ENCODE data around the gene VIT.

VIT gene

DNA sequence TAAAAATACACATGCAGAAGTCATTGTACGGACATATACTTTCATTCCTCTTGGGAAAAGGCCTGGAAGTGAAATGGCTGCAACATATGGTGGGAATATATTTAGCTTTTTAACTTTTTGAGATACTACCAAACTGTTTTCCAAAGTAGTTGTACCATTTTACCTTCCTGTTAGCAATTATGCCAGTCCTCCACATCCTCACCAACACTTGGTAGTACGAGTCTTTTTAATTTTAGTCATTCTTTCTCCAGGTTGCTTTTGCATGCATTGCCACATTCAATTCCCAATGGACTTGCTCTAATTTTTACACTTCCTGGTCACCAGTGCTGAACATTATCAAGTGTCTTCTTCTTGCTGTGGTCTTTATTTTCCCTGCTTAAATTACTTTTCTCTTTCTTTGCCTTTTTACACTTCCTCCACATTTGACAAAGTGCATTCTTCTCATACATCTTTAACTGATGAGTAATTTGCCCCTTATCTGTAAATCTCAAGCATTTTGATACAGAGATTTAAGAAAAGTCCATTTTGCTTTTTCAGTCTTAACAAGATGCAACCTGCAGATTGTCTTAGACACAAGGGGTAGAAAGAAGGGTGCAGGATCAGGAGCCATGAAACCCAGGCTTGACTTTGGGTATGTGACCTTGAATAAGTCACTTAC lies 14.5 kb downstream of the VIT start:
- DNase-seq (ENCODE audit: low spot score): no peak

DNA sequence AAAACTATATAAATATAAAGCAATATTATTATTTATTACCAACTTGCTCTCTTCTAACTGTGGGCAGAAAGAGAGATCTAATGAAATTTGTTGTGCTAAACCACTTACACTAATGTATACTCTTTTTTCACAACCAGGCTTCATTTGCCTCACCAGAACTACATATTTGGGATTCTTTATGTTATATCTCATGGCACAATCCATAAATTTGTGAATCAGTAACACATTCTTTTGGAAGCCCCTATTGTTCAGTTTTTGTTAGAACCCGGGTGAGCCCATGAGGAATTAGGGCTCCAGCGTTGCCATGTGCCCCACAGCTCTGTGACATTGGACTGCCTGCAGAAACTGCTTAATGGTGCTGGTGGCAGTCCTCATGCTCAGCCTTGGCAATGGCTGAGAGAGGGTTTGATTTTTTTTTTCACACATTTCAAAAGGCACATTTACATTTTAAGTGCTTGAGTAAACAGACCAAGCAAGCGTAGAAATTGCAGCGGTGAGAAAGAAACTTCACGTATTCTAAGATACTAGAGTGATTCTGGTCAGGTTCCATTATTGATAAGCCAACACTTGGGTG lies 15.3 kb downstream of the VIT start:
- no peak for DNase-seq (ENCODE audit: low spot score)

DNA sequence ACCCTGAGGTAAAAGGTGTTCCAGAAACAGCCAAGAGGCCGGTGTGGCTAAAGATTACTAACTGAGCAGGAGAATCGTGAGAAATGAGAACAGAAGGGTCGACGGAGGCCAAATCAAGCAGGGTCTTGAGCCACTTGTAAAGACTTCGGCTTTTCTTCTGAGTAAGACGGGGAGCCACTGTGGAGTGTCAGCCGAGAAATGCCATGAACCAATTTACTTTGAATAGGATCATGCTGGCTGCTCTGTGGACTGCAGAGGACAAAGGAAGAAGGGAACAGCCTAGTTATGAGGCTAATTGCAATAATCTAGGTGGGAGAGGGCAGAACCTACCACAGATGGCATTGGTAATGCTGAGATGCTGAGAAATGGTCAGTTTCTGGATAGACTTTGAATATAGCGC lies 16.8 kb downstream of the VIT start:
- no peak for DNase-seq (ENCODE audit: low spot score)

- no peak for DNase-seq (ENCODE audit: low spot score)
These were observed 19.6 kb downstream of the VIT start for GRCh38 chr2:36716111-36716510.

GRCh38 chr2:36717603-36718266 lies 21.2 kb downstream of the VIT start:
- DNase-seq (ENCODE audit: low spot score): no peak

- no peak for DNase-seq (ENCODE audit: low spot score)
These were observed 31.0 kb downstream of the VIT start for GRCh38 chr2:36727550-36727949.

DNA sequence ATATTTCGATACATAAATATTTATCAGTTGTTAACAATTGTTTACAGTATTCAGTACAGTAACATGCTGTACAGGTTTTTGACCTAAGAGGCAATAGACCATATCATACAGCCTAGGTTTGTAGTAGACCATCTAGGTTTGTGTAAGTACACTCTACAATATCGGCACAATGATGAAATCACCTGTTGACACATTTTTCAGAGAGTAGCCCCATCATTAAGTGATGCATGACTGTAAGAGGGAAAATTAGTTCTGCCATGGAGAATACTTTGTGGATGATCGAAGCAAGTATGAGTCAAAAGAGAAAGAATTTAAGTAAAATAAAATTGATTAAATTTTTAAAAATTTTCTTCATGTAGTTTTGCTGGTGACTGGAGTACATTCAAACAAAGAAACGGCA lies 32.6 kb downstream of the VIT start:
- DNase-seq (ENCODE audit: low spot score): no peak

DNA sequence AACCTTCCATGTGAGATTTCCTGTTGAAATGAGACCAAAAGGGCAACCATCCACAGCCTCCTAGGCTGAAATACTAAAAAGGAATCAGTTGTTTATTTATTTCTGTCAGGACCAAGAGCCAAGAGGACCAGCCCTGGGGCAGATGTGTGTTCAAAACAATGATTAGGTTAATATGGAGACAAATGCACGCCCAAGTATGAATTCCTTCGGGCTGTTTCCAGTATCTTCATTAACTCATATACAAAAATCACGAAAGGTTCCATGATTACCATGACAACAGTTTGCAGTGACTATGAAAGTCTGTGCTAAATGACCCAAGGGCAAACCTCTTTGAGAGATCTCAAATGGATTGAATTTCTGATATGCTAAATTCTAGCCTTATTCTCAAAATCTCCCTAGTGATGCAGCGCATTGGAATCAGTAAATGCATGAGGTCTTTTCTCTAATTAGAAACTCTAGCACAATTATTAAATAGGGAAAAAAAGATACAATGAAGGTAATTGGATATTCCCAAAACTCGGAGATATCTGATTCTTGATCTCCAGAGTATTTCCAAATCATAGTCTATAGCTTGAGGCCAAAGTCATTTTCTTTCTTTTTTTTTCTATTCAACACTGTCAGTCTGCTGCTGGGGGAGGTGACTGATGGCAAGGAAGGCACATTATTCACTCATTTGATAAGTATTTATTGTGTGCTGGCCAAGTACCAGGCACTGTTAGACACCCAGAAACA lies 35.6 kb downstream of the VIT start:
- DNase-seq (ENCODE audit: low spot score): no peak

GRCh38 chr2:36732673-36733036 lies 36.1 kb downstream of the VIT start:
- no peak for DNase-seq (ENCODE audit: low spot score)

GRCh38 chr2:36733215-36733614 lies 36.7 kb downstream of the VIT start:
- DNase-seq (ENCODE audit: low spot score): no peak

DNA sequence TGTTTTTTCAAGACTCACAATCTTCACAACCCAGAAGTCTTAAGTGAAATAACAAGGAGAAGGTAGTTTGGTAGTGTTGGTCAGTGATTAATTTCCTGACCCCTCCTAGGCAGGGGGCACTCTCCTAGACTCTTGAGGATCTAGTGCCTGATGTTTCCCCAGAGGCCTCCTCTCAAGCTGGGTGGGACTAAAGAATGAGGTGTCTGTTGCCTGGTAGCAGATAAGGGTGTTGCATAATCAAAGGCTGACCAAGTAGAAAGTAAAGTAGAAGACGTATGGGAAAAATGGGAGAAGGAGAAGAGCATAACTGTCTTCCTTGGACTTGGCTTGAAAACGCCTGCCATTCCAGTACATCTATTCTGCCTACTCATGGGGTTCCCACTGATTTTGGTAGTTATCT lies 37.8 kb downstream of the VIT start:
- no peak for DNase-seq (ENCODE audit: low spot score)

- DNase-seq (ENCODE audit: low spot score): no peak
These were observed 40.7 kb downstream of the VIT start for GRCh38 chr2:36737131-36737750.

GRCh38 chr2:36740061-36740460 lies 43.6 kb downstream of the VIT start:
- no peak for DNase-seq (ENCODE audit: low spot score)

GRCh38 chr2:36741188-36741837 lies 44.8 kb downstream of the VIT start:
- no peak for DNase-seq (ENCODE audit: low spot score)

DNA sequence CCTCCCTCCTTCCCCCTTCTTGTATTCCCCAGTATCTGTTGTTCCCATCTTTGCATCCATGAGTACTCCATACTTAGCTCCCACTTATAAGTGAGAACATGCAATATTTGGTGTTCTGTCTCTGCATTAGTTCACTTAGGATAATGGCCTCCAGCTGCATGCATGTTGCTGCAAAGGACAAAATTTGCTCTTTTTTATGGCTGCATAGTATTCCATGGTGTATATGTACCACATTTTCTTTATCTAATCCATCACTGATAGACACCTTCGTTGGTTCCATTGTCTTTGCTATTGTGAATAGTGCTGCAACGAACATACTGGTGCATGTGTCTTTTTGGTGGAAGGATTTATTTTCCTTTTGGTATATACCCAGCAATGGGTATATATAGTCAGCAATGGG lies 47.4 kb downstream of the VIT start:
- no peak for DNase-seq (ENCODE audit: low spot score)

DNA sequence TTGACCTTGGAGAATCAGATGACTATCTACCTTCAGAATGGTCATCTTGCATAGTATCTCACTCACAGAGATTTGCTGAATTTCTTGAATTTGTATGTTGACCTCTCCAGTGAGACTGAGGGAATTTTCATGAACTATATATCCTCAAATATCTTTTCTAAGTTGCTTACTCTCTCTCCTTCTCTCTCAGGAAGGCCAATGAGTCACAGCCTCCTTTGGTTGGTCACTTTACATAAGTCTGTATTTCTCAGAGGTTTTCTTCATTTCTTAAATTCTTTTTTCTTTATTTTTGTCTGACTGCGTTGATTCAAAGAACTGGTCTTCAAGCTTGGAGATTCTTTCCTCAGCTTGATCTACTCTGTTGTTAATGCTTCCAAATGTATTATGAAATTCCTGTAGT lies 51.7 kb downstream of the VIT start:
- no peak for DNase-seq (ENCODE audit: low spot score)

DNA sequence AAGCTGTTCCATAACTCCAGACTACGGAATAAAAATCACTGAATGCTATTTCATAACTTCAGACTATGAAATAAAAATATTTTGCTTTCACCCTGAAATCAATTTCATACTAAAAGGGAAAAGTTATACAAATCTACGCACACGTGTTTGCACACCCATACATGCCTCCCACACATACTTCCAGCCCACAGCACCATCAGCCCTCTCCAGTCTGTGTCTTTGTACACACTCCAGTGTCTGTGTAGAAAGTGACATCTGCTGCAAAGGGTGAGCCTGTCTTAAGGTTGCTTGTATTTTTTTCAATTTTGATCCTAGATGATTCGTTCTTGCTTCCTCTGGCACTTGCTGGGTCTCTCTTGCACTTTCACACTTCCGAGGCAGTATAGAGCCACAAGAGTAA lies 53.6 kb downstream of the VIT start:
- no peak for DNase-seq (ENCODE audit: low spot score)

DNA sequence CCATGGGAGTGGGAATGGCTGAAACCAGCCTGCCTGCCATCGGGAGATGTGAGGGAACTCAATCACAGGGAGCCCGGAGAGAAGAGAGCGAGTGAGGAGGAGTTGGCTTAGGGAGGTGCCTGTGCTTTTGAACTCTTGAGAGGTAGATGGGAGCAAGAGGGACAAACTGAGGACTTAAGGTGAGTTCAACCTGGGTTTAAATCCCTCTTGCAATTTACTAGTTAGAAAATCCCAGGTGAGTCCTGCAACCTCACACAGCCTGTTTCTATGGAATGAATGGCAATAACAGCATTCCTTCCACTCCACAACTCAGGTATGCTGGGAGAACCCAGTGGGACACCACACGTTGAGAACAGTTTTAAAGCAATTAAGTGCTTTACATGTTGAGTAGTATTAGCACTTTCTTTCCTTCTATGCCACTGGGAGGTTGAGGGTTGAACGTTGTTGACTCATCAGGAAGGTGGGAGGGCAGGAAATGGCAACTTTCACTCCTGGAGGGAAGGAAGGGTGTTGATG lies 57.3 kb downstream of the VIT start:
- no peak for DNase-seq (ENCODE audit: low spot score)

GRCh38 chr2:36754578-36754977 lies 58.1 kb downstream of the VIT start:
- no peak for DNase-seq (ENCODE audit: low spot score)

GRCh38 chr2:36756438-36756837 lies 59.9 kb downstream of the VIT start:
- DNase-seq (ENCODE audit: low spot score): no peak

- DNase-seq (ENCODE audit: low spot score): no peak
These were observed 66.4 kb downstream of the VIT start for GRCh38 chr2:36762764-36763490.
